Activated naive CD4-positive, alpha-beta T cell treated with anti-CD3 and anti-CD28 coated beads, Interleukin-2, amount 50 U/mL, for 24 hours (primary cell): ENCODE results near the gene ZSCAN23.
"Not testable (repeated sequence)": the region's sequence is repeated elsewhere in the genome, so short reads cannot be mapped to it uniquely, and the experiment has no call there.

Experiments
- H3K27ac Mint-ChIP-seq: one replicate; pipeline ENCODE4 v1.8.0; 2021; ENCODE audit warnings: mild to moderate bottlenecking, mixed read lengths
- H3K27me3 Mint-ChIP-seq: one replicate; pipeline ENCODE4 v1.8.0; 2021; ENCODE audit warnings: mixed read lengths
- H3K36me3 Mint-ChIP-seq: one replicate; pipeline ENCODE4 v1.8.0; 2021; ENCODE audit warnings: mixed read lengths
- H3K4me1 Mint-ChIP-seq: one replicate; pipeline ENCODE4 v1.8.0; 2021; ENCODE audit warnings: mixed read lengths
- H3K4me3 Mint-ChIP-seq: one replicate; pipeline ENCODE4 v1.8.0; 2021; ENCODE audit warnings: mild to moderate bottlenecking, mixed read lengths
- H3K9me3 Mint-ChIP-seq: one replicate; pipeline ENCODE4 v1.8.0; 2021; ENCODE audit warnings: mixed read lengths

Gene ZSCAN23

GRCh38 chr6:28403923-28404322 is 39.4 kb downstream of the ZSCAN23 start:
- H3K9me3 Mint-ChIP-seq, H3K27ac Mint-ChIP-seq, H3K4me1 Mint-ChIP-seq, H3K36me3 Mint-ChIP-seq, H3K4me3 Mint-ChIP-seq: not testable (repeated sequence)
- peaks cover 17% of the 10 kb centered on the region for H3K27me3 Mint-ChIP-seq

- H3K27me3 Mint-ChIP-seq: peaks cover 17% of the 10 kb centered on the region
These were observed 41.1 kb downstream of the ZSCAN23 start for GRCh38 chr6:28402197-28402596.

GRCh38 chr6:28401172-28401571 is 42.1 kb downstream of the ZSCAN23 start:
- Mint-ChIP-seq H3K4me1 (peaks cover 32% of the 10 kb centered on the region), H3K4me3 (peak overlapping the region; percentile 36)

More at GRCh38 chr6:28402197-28402596, 41.1 kb downstream of the ZSCAN23 start:
- Mint-ChIP-seq H3K4me1 (peaks cover 22% of the 10 kb centered on the region), H3K36me3 (peaks cover 11% of the 10 kb centered on the region), H3K27ac (peak overlapping the region; percentile 31), H3K9me3 (peaks cover 8% of the 10 kb centered on the region), H3K4me3 (no peak overlapping the region)

GRCh38 chr6:28400122-28400451 is 43.2 kb downstream of the ZSCAN23 start:
- Mint-ChIP-seq H3K4me3 (peak overlapping the region; percentile 92), H3K27me3 (peaks cover 11% of the 10 kb centered on the region), H3K27ac (peak overlapping the region; percentile 88)

More at GRCh38 chr6:28401172-28401571, 42.1 kb downstream of the ZSCAN23 start:
- H3K27me3 Mint-ChIP-seq: peaks cover 15% of the 10 kb centered on the region
- peaks cover 8% of the 10 kb centered on the region for H3K9me3 Mint-ChIP-seq
- peaks cover 18% of the 10 kb centered on the region for H3K36me3 Mint-ChIP-seq
- H3K27ac Mint-ChIP-seq: no peak overlapping the region

GRCh38 chr6:28399350-28400121 is 43.8 kb downstream of the ZSCAN23 start, which contains the start of gene ZSCAN12:
ZSCAN12 (minus strand) TSS chr6:28399747; CDS start chr6:28398405, 1,342 bp downstream.
- H3K27me3 Mint-ChIP-seq: peaks cover 11% of the 10 kb centered on the region
- peaks cover 8% of the 10 kb centered on the region for H3K9me3 Mint-ChIP-seq
- H3K36me3 Mint-ChIP-seq: peaks cover 23% of the 10 kb centered on the region
- peak within 1 kb of the TSS; percentile 88 for H3K27ac Mint-ChIP-seq
- H3K4me1 Mint-ChIP-seq: peaks cover 48% of the 10 kb centered on the region
- H3K4me3 Mint-ChIP-seq: peak within 1 kb of the TSS; percentile 92

More at GRCh38 chr6:28400122-28400451, 43.2 kb downstream of the ZSCAN23 start:
- Mint-ChIP-seq H3K36me3 (peaks cover 23% of the 10 kb centered on the region), H3K9me3 (peaks cover 8% of the 10 kb centered on the region), H3K4me1 (peaks cover 43% of the 10 kb centered on the region)

- Mint-ChIP-seq H3K36me3 (peaks cover 44% of the 10 kb centered on the region), H3K4me3 (peak overlapping the region; percentile 1), H3K4me1 (peaks cover 59% of the 10 kb centered on the region), H3K27me3 (no peaks in the 10 kb centered on the region), H3K9me3 (peaks cover 8% of the 10 kb centered on the region), H3K27ac (no peak overlapping the region)
These were observed 47.4 kb downstream of the ZSCAN23 start for GRCh38 chr6:28395918-28396317.

- H3K27me3 Mint-ChIP-seq: no peaks in the 10 kb centered on the region
These were observed 49.2 kb downstream of the ZSCAN23 start for GRCh38 chr6:28393912-28394662.

GRCh38 chr6:28390688-28391087 is 52.6 kb downstream of the ZSCAN23 start:
- peaks cover 60% of the 10 kb centered on the region for H3K36me3 Mint-ChIP-seq
- H3K9me3 Mint-ChIP-seq: no peaks in the 10 kb centered on the region
- no peak overlapping the region for H3K4me3 Mint-ChIP-seq
- H3K4me1 Mint-ChIP-seq: peaks cover 39% of the 10 kb centered on the region
- H3K27me3 Mint-ChIP-seq: no peaks in the 10 kb centered on the region
- no peak overlapping the region for H3K27ac Mint-ChIP-seq

More at GRCh38 chr6:28393912-28394662, 49.2 kb downstream of the ZSCAN23 start:
- Mint-ChIP-seq H3K27ac (no peak overlapping the region), H3K4me3 (no peak overlapping the region), H3K4me1 (peaks cover 55% of the 10 kb centered on the region), H3K36me3 (peaks cover 56% of the 10 kb centered on the region), H3K9me3 (no peaks in the 10 kb centered on the region)

- Mint-ChIP-seq H3K27ac (no peak overlapping the region), H3K36me3 (peaks cover 55% of the 10 kb centered on the region), H3K4me3 (no peak overlapping the region)
These were observed 59.2 kb downstream of the ZSCAN23 start for GRCh38 chr6:28384143-28384533.

GRCh38 chr6:28383235-28384142 is 59.8 kb downstream of the ZSCAN23 start:
- peak overlapping the region; percentile 30 for H3K27ac Mint-ChIP-seq
- peak overlapping the region; percentile 73 for H3K4me3 Mint-ChIP-seq

More at GRCh38 chr6:28384143-28384533, 59.2 kb downstream of the ZSCAN23 start:
- Mint-ChIP-seq H3K27me3 (no peaks in the 10 kb centered on the region), H3K9me3 (no peaks in the 10 kb centered on the region), H3K4me1 (peaks cover 30% of the 10 kb centered on the region)

More at GRCh38 chr6:28383235-28384142, 59.8 kb downstream of the ZSCAN23 start:
- Mint-ChIP-seq H3K27me3 (no peaks in the 10 kb centered on the region), H3K4me1 (peaks cover 29% of the 10 kb centered on the region), H3K9me3 (no peaks in the 10 kb centered on the region), H3K36me3 (peaks cover 50% of the 10 kb centered on the region)
